CD14-positive monocyte (primary cell): ENCODE data around the gene KCNJ10. TPM values are rescaled to one million over a fixed set of nuclear protein-coding genes. Genes with fewer than 3 reads are reported as not detected.

Experiments used
- DNase-seq, 3 donors: peaks; one replicate each; pipeline ENCODE4 v3.0.0-alpha.2; 2011 to 2022
- H2AFZ ChIP-seq: 2 replicates; pipeline ENCODE4 v1.6.0; 2012; ENCODE audit warnings: mild to moderate bottlenecking, low read depth, low read length, inconsistent platforms; ENCODE audit not compliant: insufficient read depth, poor library complexity, severe bottlenecking
- H3K27ac ChIP-seq, 2 donors: 1 replicate in 1 of 2; 2 replicates in 1 of 2; pipeline ENCODE4 v1.5.1; 2012 to 2013; ENCODE audit warnings: low read length in 2 of 2, control low read depth in 1 of 2, inconsistent platforms in 1 of 2, low read depth in 1 of 2, mild to moderate bottlenecking in 1 of 2
- H3K27me3 ChIP-seq, 2 donors: one replicate each; pipeline versions ENCODE4 v1.6.0 to v1.6.1; 2011 to 2013; ENCODE audit warnings: low read length in 2 of 2; ENCODE audit not compliant: control insufficient read depth in 2 of 2, insufficient read depth in 2 of 2
- H3K36me3 ChIP-seq, 2 donors: replicated peaks in 1 of 2; 1 replicate in 1 of 2; 2 replicates in 1 of 2; pipeline versions ENCODE4 v1.5.1 to v1.6.1; 2012 to 2013; ENCODE audit warnings: low read length in 2 of 2, control low read depth in 1 of 2, inconsistent platforms in 1 of 2, mild to moderate bottlenecking in 1 of 2; ENCODE audit not compliant: insufficient read depth in 2 of 2, control insufficient read depth in 1 of 2
- H3K4me1 ChIP-seq, 2 donors: 1 replicate in 1 of 2; 2 replicates in 1 of 2; pipeline versions ENCODE4 v1.5.1 to v1.6.1; 2012 to 2013; ENCODE audit warnings: low read length in 2 of 2, control low read depth in 1 of 2, inconsistent platforms in 1 of 2, mild to moderate bottlenecking in 1 of 2, moderate library complexity in 1 of 2; ENCODE audit not compliant: insufficient read depth in 2 of 2, control insufficient read depth in 1 of 2
- H3K4me2 ChIP-seq: replicated peaks from 2 replicates; pipeline ENCODE3; 2012; ENCODE audit warnings: low read length, moderate library complexity, mild to moderate bottlenecking; ENCODE audit not compliant: poor library complexity, severe bottlenecking; ENCODE audit errors: extremely low read depth
- H3K4me3 ChIP-seq, 3 experiments: fragments of 200-600 bp in 1 of 3; sonication (generic) in 1 of 3; replicated peaks in 1 of 3; 1 replicate in 2 of 3; 2 replicates in 1 of 3; pipeline ENCODE4 v1.5.1; 2011 to 2013; ENCODE audit warnings: low read length in 3 of 3, mild to moderate bottlenecking in 3 of 3, control low read depth in 2 of 3, low read depth in 2 of 3, inconsistent platforms in 1 of 3, moderate library complexity in 1 of 3
- H3K79me2 ChIP-seq: 2 replicates; pipeline ENCODE4 v1.6.0; 2012; ENCODE audit warnings: mild to moderate bottlenecking, control low read depth, inconsistent platforms, low read length, moderate library complexity; ENCODE audit not compliant: insufficient read depth
- H3K9ac ChIP-seq: 2 replicates; pipeline ENCODE4 v1.6.0; 2017; ENCODE audit warnings: low read length, mild to moderate bottlenecking; ENCODE audit not compliant: insufficient read depth, poor library complexity, severe bottlenecking
- H3K9me3 ChIP-seq, 2 donors: replicated peaks in 1 of 2; 1 replicate in 1 of 2; 2 replicates in 1 of 2; pipeline versions ENCODE4 v1.5.1 to v1.6.1; 2012 to 2013; ENCODE audit warnings: low read length in 2 of 2, control low read depth in 1 of 2; ENCODE audit not compliant: control insufficient read depth in 1 of 2, insufficient read depth in 1 of 2
- H4K20me1 ChIP-seq: 2 replicates; pipeline ENCODE4 v1.6.0; 2012; ENCODE audit warnings: mild to moderate bottlenecking, low read length, control low read depth, moderate library complexity; ENCODE audit not compliant: insufficient read depth
- H3K27ac Mint-ChIP-seq, 7 donors: one replicate each; pipeline ENCODE4 v1.8.0; 2020; ENCODE audit warnings: mild to moderate bottlenecking in 7 of 7, mixed read lengths in 7 of 7, moderate library complexity in 6 of 7, inconsistent platforms in 2 of 7
- H3K27me3 Mint-ChIP-seq, 3 donors: one replicate each; pipeline ENCODE4 v1.8.0; 2021 to 2022; ENCODE audit warnings: low read depth in 3 of 3, mild to moderate bottlenecking in 3 of 3, mixed read lengths in 3 of 3, moderate library complexity in 3 of 3, inconsistent platforms in 1 of 3
- H3K36me3 Mint-ChIP-seq, 2 donors: one replicate each; pipeline ENCODE4 v1.8.0; 2020; ENCODE audit warnings: mixed read lengths in 2 of 2, inconsistent platforms in 1 of 2, mild to moderate bottlenecking in 1 of 2
- H3K4me1 Mint-ChIP-seq: one replicate; pipeline ENCODE4 v1.8.0; 2020; ENCODE audit warnings: mild to moderate bottlenecking, mixed read lengths
- H3K4me3 Mint-ChIP-seq, 2 donors: one replicate each; pipeline ENCODE4 v1.8.0; 2020; ENCODE audit warnings: mild to moderate bottlenecking in 2 of 2, mixed read lengths in 2 of 2, moderate library complexity in 1 of 2
- H3K9me3 Mint-ChIP-seq, 7 donors: one replicate each; pipeline ENCODE4 v1.8.0; 2020 to 2022; ENCODE audit warnings: mixed read lengths in 7 of 7, mild to moderate bottlenecking in 6 of 7, moderate library complexity in 6 of 7, inconsistent platforms in 2 of 7
- WGBS: methylation state at CpG from one replicate; pipeline ENCODE4 v1.1.5; 2013; ENCODE audit warnings: missing lambda C conversion rate; ENCODE audit not compliant: insufficient coverage; 5-methylcytosine and 5-hydroxymethylcytosine counted together
- intact Hi-C, 2 donors: fragments of 100-400 bp; cut with micrococcal nuclease; formaldehyde crosslinking; loops; one replicate each; pipeline versions ENCODE4 v1.15.0 to v1.15.1; 2023
- polyA plus RNA-seq, 3 donors: library from polyadenylated mRNA; depleted of rRNA in 1 of 3; unstranded in 2 of 3; stranded (reverse) in 1 of 3; fragments of 300-500 nt in 2 of 3; fragments of >200 nt in 1 of 3; fragmentation: Illumina TruSeq in 2 of 3; gene quantifications; 1 replicate in 2 of 3; 2 replicates in 1 of 3; pipeline ENCODE4 v1.2.3, GENCODE V29; 2012 to 2021
- TF ChIP-seq, protein P1 (sequence below): fragments of 200-600 bp; IDR thresholded peaks from one replicate; pipeline ENCODE4 v1.8.0; 2022; ENCODE audit warnings: antibody characterized with exemption, mild to moderate bottlenecking

KCNJ10 gene
- polyA plus RNA-seq, 3 donors: 0.23 TPM; not detected in 2

DNA sequence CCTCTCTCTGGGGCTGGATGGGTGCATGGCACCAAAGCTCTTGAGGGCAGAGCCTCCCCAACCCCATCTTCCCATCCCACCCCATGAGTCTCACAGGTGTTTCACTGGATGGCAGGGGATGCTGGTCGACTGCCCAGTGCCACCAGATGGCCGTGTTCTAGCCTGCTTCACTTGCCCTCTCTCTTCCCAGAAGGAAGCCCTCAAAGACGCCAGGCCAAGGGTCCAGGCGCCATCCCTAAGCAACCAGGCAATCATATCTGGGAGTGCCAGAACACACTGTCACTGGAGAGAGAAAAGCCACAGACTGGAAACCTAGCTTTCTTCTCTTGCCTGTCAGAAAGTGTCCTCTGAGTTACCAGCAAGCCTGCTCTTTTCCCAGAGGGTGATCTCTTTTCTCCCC, 64.9 kb downstream of the KCNJ10 start:
- no peaks in the 10 kb centered on the region for H4K20me1 ChIP-seq
- H3K36me3 Mint-ChIP-seq: no peaks in the 10 kb centered on the region
- H2AFZ ChIP-seq: no peak overlapping the region
- WGBS: 94% methylated on average over 4 of the region's 4 CpGs
- H3K9me3 ChIP-seq: no peaks in the 10 kb centered on the region
- H3K36me3 ChIP-seq: no peaks in the 10 kb centered on the region
- H3K9me3 Mint-ChIP-seq: no peaks in the 10 kb centered on the region
- H3K79me2 ChIP-seq: no peaks in the 10 kb centered on the region
- intact Hi-C loops: loop anchor here (5.0 to 10.0 kb wide), 2 partner anchors 203 to 220 kb away; partner anchors contain the start of genes DUSP23 (in 1 of the 2) and FCRL6 (in 1 of the 2)
- H3K27ac Mint-ChIP-seq: no peak overlapping the region
- H3K4me2 ChIP-seq: no peak overlapping the region
- TF ChIP-seq, protein P1, sequence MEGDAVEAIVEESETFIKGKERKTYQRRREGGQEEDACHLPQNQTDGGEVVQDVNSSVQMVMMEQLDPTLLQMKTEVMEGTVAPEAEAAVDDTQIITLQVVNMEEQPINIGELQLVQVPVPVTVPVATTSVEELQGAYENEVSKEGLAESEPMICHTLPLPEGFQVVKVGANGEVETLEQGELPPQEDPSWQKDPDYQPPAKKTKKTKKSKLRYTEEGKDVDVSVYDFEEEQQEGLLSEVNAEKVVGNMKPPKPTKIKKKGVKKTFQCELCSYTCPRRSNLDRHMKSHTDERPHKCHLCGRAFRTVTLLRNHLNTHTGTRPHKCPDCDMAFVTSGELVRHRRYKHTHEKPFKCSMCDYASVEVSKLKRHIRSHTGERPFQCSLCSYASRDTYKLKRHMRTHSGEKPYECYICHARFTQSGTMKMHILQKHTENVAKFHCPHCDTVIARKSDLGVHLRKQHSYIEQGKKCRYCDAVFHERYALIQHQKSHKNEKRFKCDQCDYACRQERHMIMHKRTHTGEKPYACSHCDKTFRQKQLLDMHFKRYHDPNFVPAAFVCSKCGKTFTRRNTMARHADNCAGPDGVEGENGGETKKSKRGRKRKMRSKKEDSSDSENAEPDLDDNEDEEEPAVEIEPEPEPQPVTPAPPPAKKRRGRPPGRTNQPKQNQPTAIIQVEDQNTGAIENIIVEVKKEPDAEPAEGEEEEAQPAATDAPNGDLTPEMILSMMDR: no peak
- H3K27ac ChIP-seq: no peak overlapping the region
- peaks cover 9% of the 10 kb centered on the region for H3K4me1 Mint-ChIP-seq
- H3K4me3 Mint-ChIP-seq: no peak overlapping the region
- peaks cover 2 to 9% (median 5%) of the 10 kb centered on the region in 3 donors for H3K27me3 Mint-ChIP-seq
- DNase-seq: no peak
- no peak overlapping the region for H3K4me3 ChIP-seq
- peaks cover 11 to 13% of the 10 kb centered on the region in 2 donors for H3K4me1 ChIP-seq
- no peak overlapping the region for H3K9ac ChIP-seq
- H3K27me3 ChIP-seq: peaks cover 0 to 4% of the 10 kb centered on the region in 2 donors

DNA sequence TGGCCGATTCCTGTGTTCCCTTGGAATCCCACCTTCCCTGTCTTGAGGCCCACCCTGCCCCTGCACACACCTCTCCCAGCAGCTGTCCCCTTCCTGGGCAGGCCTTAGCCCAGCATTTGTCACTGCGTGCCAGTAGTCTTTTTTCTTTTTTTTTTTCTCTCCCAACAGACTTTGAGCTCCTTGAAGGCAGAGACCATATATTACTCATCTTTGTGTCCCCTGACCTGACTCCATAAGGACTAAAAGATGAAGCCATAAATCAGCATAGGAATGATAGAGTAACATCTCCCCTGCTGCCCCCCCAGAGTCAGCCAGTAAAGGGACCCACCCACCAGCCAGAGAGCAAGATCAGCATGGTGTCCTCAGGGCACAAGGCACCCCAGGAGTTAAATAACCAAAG, 65.5 kb downstream of the KCNJ10 start:
- H3K4me3 Mint-ChIP-seq: no peak overlapping the region
- TF ChIP-seq, protein P1: no peak
- no peak overlapping the region for H3K27ac Mint-ChIP-seq
- Histone ChIP-seq H3K36me3 (no peaks in the 10 kb centered on the region), H4K20me1 (no peaks in the 10 kb centered on the region), H3K27ac (no peak overlapping the region), H2AFZ (no peak overlapping the region), H3K4me1 (peaks cover 7 to 9% of the 10 kb centered on the region in 2 donors), H3K4me2 (no peak overlapping the region), H3K27me3 (peaks cover 0 to 4% of the 10 kb centered on the region in 2 donors), H3K4me3 (no peak overlapping the region), H3K9ac (no peak overlapping the region), H3K79me2 (no peaks in the 10 kb centered on the region), H3K9me3 (no peaks in the 10 kb centered on the region)
- H3K9me3 Mint-ChIP-seq: no peaks in the 10 kb centered on the region
- peaks cover 2 to 9% (median 5%) of the 10 kb centered on the region in 3 donors for H3K27me3 Mint-ChIP-seq
- 96% methylated on average over 2 of the region's 2 CpGs for WGBS
- DNase-seq: no peak
- no peaks in the 10 kb centered on the region for H3K36me3 Mint-ChIP-seq
- intact Hi-C loops: loop anchor here in 1 of 2 donors (10.0 kb wide), 1 partner anchor 220 kb away; the partner anchor contains the start of gene DUSP23
- peaks cover 6% of the 10 kb centered on the region for H3K4me1 Mint-ChIP-seq
